Stimulated activated naive B cell treated with anti-CD40 and anti-IgM and Interleukin-4, amounts not matched to agents 10 μg/mL and 1 μg/mL and 100 μg/mL, for 72 hours (primary cell): ENCODE results near the gene METTL27.
"Not testable (repeated sequence)": the region's sequence is repeated elsewhere in the genome, so short reads cannot be mapped to it uniquely, and the experiment has no call there.

Experiments
- ATAC-seq, 2 donors: fragments of 150-1000 bp; cut with Tn5 transposase; replicated peaks; 2 replicates each; pipeline ENCODE4 v1.10.0; 2021; ENCODE audit warnings: moderate library complexity in 1 of 2
- DNase-seq: peaks from one replicate; pipeline ENCODE4 v3.0.0; 2021
- H3K27ac Mint-ChIP-seq: one replicate; pipeline ENCODE4 v1.8.0; 2022; ENCODE audit warnings: mild to moderate bottlenecking, mixed read lengths
- H3K27me3 Mint-ChIP-seq, 2 donors: one replicate each; pipeline ENCODE4 v1.8.0; 2022; ENCODE audit warnings: mixed read lengths in 2 of 2
- H3K36me3 Mint-ChIP-seq, 2 donors: one replicate each; pipeline ENCODE4 v1.8.0; 2022; ENCODE audit warnings: mixed read lengths in 2 of 2, mild to moderate bottlenecking in 1 of 2
- H3K4me1 Mint-ChIP-seq, 2 donors: one replicate each; pipeline ENCODE4 v1.8.0; 2022; ENCODE audit warnings: mixed read lengths in 2 of 2, mild to moderate bottlenecking in 1 of 2
- H3K4me3 Mint-ChIP-seq, 2 donors: one replicate each; pipeline ENCODE4 v1.8.0; 2022; ENCODE audit warnings: mild to moderate bottlenecking in 2 of 2, mixed read lengths in 2 of 2, moderate library complexity in 1 of 2
- H3K9me3 Mint-ChIP-seq, 2 donors: one replicate each; pipeline ENCODE4 v1.8.0; 2022; ENCODE audit warnings: mixed read lengths in 2 of 2, mild to moderate bottlenecking in 1 of 2

METTL27 gene

GRCh38 chr7:73799282-73800141 is 42.8 kb downstream of the METTL27 start:
- ATAC-seq (no peak), DNase-seq (no peak)
- Mint-ChIP-seq H3K27me3 (peaks cover 6 to 21% of the 10 kb centered on the region in 2 donors), H3K4me1 (no peaks in the 10 kb centered on the region), H3K4me3 (no peak overlapping the region), H3K36me3 (no peaks in the 10 kb centered on the region), H3K9me3 (no peaks in the 10 kb centered on the region), H3K27ac (no peak overlapping the region)

GRCh38 chr7:73797176-73797575 is 45.1 kb downstream of the METTL27 start:
- not testable (repeated sequence) for H3K4me3 Mint-ChIP-seq, DNase-seq, H3K4me1 Mint-ChIP-seq, H3K9me3 Mint-ChIP-seq, H3K27ac Mint-ChIP-seq, H3K36me3 Mint-ChIP-seq, ATAC-seq
- H3K27me3 Mint-ChIP-seq, result peaks cover 4 to 23% of the 10 kb centered on the region in 2 donors

- not testable (repeated sequence) for DNase-seq, H3K9me3 Mint-ChIP-seq, H3K36me3 Mint-ChIP-seq, ATAC-seq, H3K27ac Mint-ChIP-seq, H3K4me1 Mint-ChIP-seq, H3K4me3 Mint-ChIP-seq
- peaks cover 4 to 28% of the 10 kb centered on the region in 2 donors for H3K27me3 Mint-ChIP-seq
Observed at GRCh38 chr7:73796656-73797055, 45.7 kb downstream of the METTL27 start.

GRCh38 chr7:73795188-73795587 is 47.1 kb downstream of the METTL27 start:
- H3K4me1 Mint-ChIP-seq, ATAC-seq, H3K27ac Mint-ChIP-seq, DNase-seq, H3K4me3 Mint-ChIP-seq, H3K9me3 Mint-ChIP-seq, H3K36me3 Mint-ChIP-seq: not testable (repeated sequence)
- H3K27me3 Mint-ChIP-seq, result peaks cover 0 to 23% of the 10 kb centered on the region in 2 donors

GRCh38 chr7:73791170-73791690 is 51.1 kb downstream of the METTL27 start:
- H3K27me3 Mint-ChIP-seq, result peaks cover 0 to 11% of the 10 kb centered on the region in 2 donors
- not testable (repeated sequence) for H3K4me1 Mint-ChIP-seq, DNase-seq, H3K4me3 Mint-ChIP-seq, H3K36me3 Mint-ChIP-seq, H3K27ac Mint-ChIP-seq, H3K9me3 Mint-ChIP-seq, ATAC-seq

- DNase-seq (no peak), ATAC-seq (no peak)
- Mint-ChIP-seq H3K4me1 (peaks cover 0 to 6% of the 10 kb centered on the region in 2 donors), H3K9me3 (peaks cover 3% of the 10 kb centered on the region in 2 donors), H3K36me3 (no peaks in the 10 kb centered on the region), H3K4me3 (no peak overlapping the region), H3K27me3 (peaks cover 0 to 11% of the 10 kb centered on the region in 2 donors), H3K27ac (no peak overlapping the region)
Observed at GRCh38 chr7:73789051-73789450, 53.3 kb downstream of the METTL27 start.

GRCh38 chr7:73787786-73788048 is 54.6 kb downstream of the METTL27 start:
- not testable (repeated sequence) for H3K36me3 Mint-ChIP-seq, H3K4me3 Mint-ChIP-seq, H3K9me3 Mint-ChIP-seq, H3K4me1 Mint-ChIP-seq, H3K27ac Mint-ChIP-seq, ATAC-seq, DNase-seq
- peaks cover 0 to 11% of the 10 kb centered on the region in 2 donors for H3K27me3 Mint-ChIP-seq

- no peak for ATAC-seq
- Mint-ChIP-seq H3K27ac (no peak overlapping the region), H3K36me3 (no peaks in the 10 kb centered on the region), H3K4me1 (no peaks in the 10 kb centered on the region), H3K27me3 (peaks cover 0 to 1% of the 10 kb centered on the region in 2 donors), H3K9me3 (peaks cover 0 to 7% of the 10 kb centered on the region in 2 donors), H3K4me3 (no peak overlapping the region)
- no peak for DNase-seq
Observed at GRCh38 chr7:73786588-73786987, 55.7 kb downstream of the METTL27 start.
